Activated T-helper 2 cell treated with anti-CD3 and anti-CD28 coated beads, Interferon-gamma antibody, Interleukin-2, Interleukin-4, amounts not matched to agents 10 μg/mL and 5 μg/mL and 100 μg/mL, durations not matched to agents 14 hours and 24 hours and 36 hours (primary cell): ENCODE data around the gene CDH2. TPM values are rescaled to one million over a fixed set of nuclear protein-coding genes. Genes with fewer than 3 reads are reported as not detected.
"Not testable (repeated sequence)": the region's sequence is repeated elsewhere in the genome, so short reads cannot be mapped to it uniquely, and the experiment has no call there.

Experiments used
- DNase-seq: peaks from one replicate; pipeline ENCODE4 v3.0.0; 2021; ENCODE audit warnings: low spot score
- H3K27ac Mint-ChIP-seq: one replicate; pipeline ENCODE4 v1.8.0; 2021; ENCODE audit warnings: mixed read lengths
- H3K27me3 Mint-ChIP-seq: one replicate; pipeline ENCODE4 v1.8.0; 2021; ENCODE audit warnings: low read depth, mixed read lengths
- H3K36me3 Mint-ChIP-seq: one replicate; pipeline ENCODE4 v1.8.0; 2021; ENCODE audit warnings: low read depth, mixed read lengths
- H3K4me1 Mint-ChIP-seq: one replicate; pipeline ENCODE4 v1.8.0; 2021; ENCODE audit warnings: low read depth, mixed read lengths
- H3K4me3 Mint-ChIP-seq: one replicate; pipeline ENCODE4 v1.8.0; 2021; ENCODE audit warnings: low read depth, mild to moderate bottlenecking, moderate library complexity, mixed read lengths
- H3K9me3 Mint-ChIP-seq: one replicate; pipeline ENCODE4 v1.8.0; 2021; ENCODE audit warnings: mixed read lengths
- intact Hi-C: fragments of 100-400 bp; cut with micrococcal nuclease; formaldehyde crosslinking; loops from one replicate; pipeline ENCODE4 v1.15.1; 2023
- total RNA-seq: library from RNA; stranded (reverse); gene quantifications from 2 replicates; pipeline ENCODE4 v1.2.3, GENCODE V29; 2022

Gene CDH2
- total RNA-seq, 1 donor from 2014 or later, result not detected

GRCh38 chr18:27921904-27922751, 254.8 kb downstream of the CDH2 start:
- Mint-ChIP-seq H3K4me1 (no peaks in the 10 kb centered on the region), H3K36me3 (no peaks in the 10 kb centered on the region), H3K27me3 (no peaks in the 10 kb centered on the region), H3K9me3 (peaks cover 21% of the 10 kb centered on the region), H3K4me3 (no peak overlapping the region), H3K27ac (no peak overlapping the region)
- intact Hi-C loops, result no loop called here
- DNase-seq, result no peak

- Mint-ChIP-seq H3K36me3 (no peaks in the 10 kb centered on the region), H3K9me3 (peaks cover 22% of the 10 kb centered on the region), H3K4me1 (no peaks in the 10 kb centered on the region), H3K4me3 (no peak overlapping the region), H3K27ac (no peak overlapping the region), H3K27me3 (no peaks in the 10 kb centered on the region)
- intact Hi-C loops, result no loop called here
- DNase-seq, result no peak
These were observed 255.5 kb downstream of the CDH2 start for GRCh38 chr18:27921392-27921791.

- Mint-ChIP-seq H3K4me1 (no peaks in the 10 kb centered on the region), H3K27me3 (no peaks in the 10 kb centered on the region), H3K4me3 (no peak overlapping the region), H3K36me3 (no peaks in the 10 kb centered on the region), H3K9me3 (peaks cover 22% of the 10 kb centered on the region), H3K27ac (no peak overlapping the region)
- DNase-seq, result no peak
- intact Hi-C loops, result no loop called here
These were observed 256.1 kb downstream of the CDH2 start for GRCh38 chr18:27920836-27921235.

DNA sequence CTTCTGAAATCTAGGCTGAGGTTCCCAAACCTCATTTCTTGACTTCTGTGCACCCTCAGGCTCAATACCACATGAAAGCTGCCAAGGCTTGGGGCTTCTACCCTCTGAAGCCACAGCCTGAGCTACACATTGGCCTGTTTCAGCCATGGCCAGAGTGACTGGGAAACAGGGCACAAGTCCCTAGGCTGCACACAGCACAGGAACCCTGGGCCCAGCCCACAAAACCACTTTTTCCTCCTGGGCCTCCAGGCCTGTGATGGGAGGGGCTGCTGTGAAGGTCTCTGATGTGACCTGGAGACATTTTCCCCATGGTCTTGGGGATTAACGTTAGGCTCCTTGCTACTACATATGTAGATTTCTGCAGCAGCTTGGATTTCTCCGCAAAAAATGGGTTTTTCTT, 270.7 kb downstream of the CDH2 start:
- H3K4me3 Mint-ChIP-seq, H3K4me1 Mint-ChIP-seq, DNase-seq, H3K27ac Mint-ChIP-seq, H3K36me3 Mint-ChIP-seq, intact Hi-C loops, H3K27me3 Mint-ChIP-seq: not testable (repeated sequence)
- H3K9me3 Mint-ChIP-seq, result peaks cover 50% of the 10 kb centered on the region

- Mint-ChIP-seq H3K9me3 (peaks cover 46% of the 10 kb centered on the region), H3K27me3 (no peaks in the 10 kb centered on the region), H3K4me1 (no peaks in the 10 kb centered on the region), H3K4me3 (no peak overlapping the region), H3K27ac (no peak overlapping the region), H3K36me3 (no peaks in the 10 kb centered on the region)
- intact Hi-C loops, result no loop called here
- DNase-seq, result no peak
These were observed 273.0 kb downstream of the CDH2 start for GRCh38 chr18:27903906-27904305.

- no peak for DNase-seq
- intact Hi-C loops, result no loop called here
- no peaks in the 10 kb centered on the region for H3K27me3 Mint-ChIP-seq
- no peak overlapping the region for H3K4me3 Mint-ChIP-seq
- no peaks in the 10 kb centered on the region for H3K4me1 Mint-ChIP-seq
- H3K27ac Mint-ChIP-seq, result no peak overlapping the region
- peaks cover 41% of the 10 kb centered on the region for H3K9me3 Mint-ChIP-seq
- H3K36me3 Mint-ChIP-seq, result no peaks in the 10 kb centered on the region
These were observed 275.3 kb downstream of the CDH2 start for GRCh38 chr18:27901424-27902226.
